Measurements from ENCODE around the gene NXPH3. TPM values are rescaled to one million over a fixed set of nuclear protein-coding genes. Genes with fewer than 3 reads are reported as not detected.
A peak's percentile ranks its signal among the peaks of the same experiment; 100 is the strongest.

The NXPH3 gene
- polyA plus RNA-seq, 1 of the 3 experiments (the other 2 are of a cell fraction), result 0.30 TPM

- H3F3A ChIP-seq (replicated peaks; ENCODE audit: insufficient read depth), result peaks cover 9% of the 10 kb centered on the region
- H3K4me3 ChIP-seq (ENCODE audit: low read depth in 2 of 2, low read length in 1 of 2), result peak overlapping the region; percentile 67 to 83
- TF ChIP-seq RCOR1 (IDR thresholded peaks at IDR 0.05; ENCODE audit: low read length) (no peak), CHD2 (IDR thresholded peaks at IDR 0.05; ENCODE audit: low read length, partially characterized antibody) (no peak), ZBTB33 (IDR thresholded peaks at IDR 0.05; ENCODE audit: borderline replicate concordance, low read depth) (no peak)
- H3K9ac ChIP-seq, result peak overlapping the region; percentile 47; the same call in 1 of the 2 replicates
- no peaks in the 10 kb centered on the region for H3K36me3 ChIP-seq (replicated peaks in 1 of 2; ENCODE audit: control insufficient read depth in 1 of 2, insufficient read depth in 2 of 2, low read length in 1 of 2)
- H3K9me2 ChIP-seq, result no peaks in the 10 kb centered on the region
- no peaks in the 10 kb centered on the region for H3K9me3 ChIP-seq
- H3K79me2 ChIP-seq (ENCODE audit: insufficient read depth), result no peaks in the 10 kb centered on the region
- peak overlapping the region; percentile 94; the same call in 1 of the 2 replicates for H2AFZ ChIP-seq (ENCODE audit: low read depth)
- POLR2A ChIA-PET, result no interaction called here
- DNase-seq, result no peak
- H4K20me1 ChIP-seq (ENCODE audit: insufficient read depth), result no peaks in the 10 kb centered on the region
- H3K27me3 ChIP-seq (ENCODE audit: insufficient read depth), result peaks cover under 1% of the 10 kb centered on the region; the same call in 1 of the 2 replicates
- H3K27ac ChIP-seq (ENCODE audit: low read depth in 2 of 2, low read length in 1 of 2), result no peak overlapping the region
- CTCF ChIA-PET, result interaction anchor here (0.7 to 48.9 kb wide), 19 partner anchors 9 to 274 kb away, joined by 3 to 2107 read pairs (median 6); partner anchors contain the start of genes SLC35B1 and SPOP
- H3K4me2 ChIP-seq, result peak overlapping the region; percentile 99
- WGBS (ENCODE audit: low lambda C conversion rate), result 54% methylated on average over 16 of the region's 22 CpGs
- H3K4me1 ChIP-seq (ENCODE audit: control insufficient read depth in 1 of 2, insufficient read depth in 2 of 2, low read depth in 1 of 2, low read length in 1 of 2), result peaks cover 3 to 19% of the 10 kb centered on the region in 2 experiments; a peak in 2 of 4 replicates
Measured at GRCh38 chr17:49576917-49577649, 1.4 kb downstream of the NXPH3 start.

GRCh38 chr17:49577650-49577934 is 1.9 kb downstream of the NXPH3 start:
- Histone ChIP-seq H3K9me3 (no peaks in the 10 kb centered on the region), H3K27me3 (ENCODE audit: insufficient read depth) (no peaks in the 10 kb centered on the region; the same call in 1 of the 2 replicates), H4K20me1 (ENCODE audit: insufficient read depth) (no peaks in the 10 kb centered on the region), H3K36me3 (replicated peaks in 1 of 2; ENCODE audit: control insufficient read depth in 1 of 2, insufficient read depth in 2 of 2, low read length in 1 of 2) (no peaks in the 10 kb centered on the region), H3F3A (replicated peaks; ENCODE audit: insufficient read depth) (peaks cover 7% of the 10 kb centered on the region), H3K4me3 (ENCODE audit: low read depth in 2 of 2, low read length in 1 of 2) (no peak overlapping the region), H3K4me1 (ENCODE audit: control insufficient read depth in 1 of 2, insufficient read depth in 2 of 2, low read depth in 1 of 2, low read length in 1 of 2) (peaks cover 8 to 20% of the 10 kb centered on the region in 2 experiments; a peak in 2 of 4 replicates), H3K4me2 (peak overlapping the region; percentile 99; the same call in 1 of the 2 replicates), H3K27ac (ENCODE audit: low read depth in 2 of 2, low read length in 1 of 2) (no peak overlapping the region), H3K9me2 (no peaks in the 10 kb centered on the region), H3K9ac (no peak overlapping the region), H3K79me2 (ENCODE audit: insufficient read depth) (no peaks in the 10 kb centered on the region), H2AFZ (ENCODE audit: low read depth) (no peak overlapping the region)
- ChIA-PET CTCF (interaction anchor here (0.7 to 48.9 kb wide), 6 partner anchors 7 to 165 kb away, joined by 3 to 2107 read pairs (median 26); partner anchors contain the start of genes SLC35B1 and SPOP), POLR2A (no interaction called here)
- DNase-seq, result peak; percentile 36
- WGBS (ENCODE audit: low lambda C conversion rate), result 88% methylated on average over 3 of the region's 3 CpGs
- TF ChIP-seq GABPA (IDR thresholded peaks at IDR 0.05; ENCODE audit: low read depth) (no peak), ELF1 (IDR thresholded peaks at IDR 0.05) (no peak), IRF3 (IDR thresholded peaks at IDR 0.05; ENCODE audit: low read depth, low read length) (no peak), USF1 (IDR thresholded peaks at IDR 0.05; ENCODE audit: borderline replicate concordance, low read depth) (no peak), SMC3 (IDR thresholded peaks at IDR 0.05; ENCODE audit: low read depth, low read length) (no peak), RCOR1 (IDR thresholded peaks at IDR 0.05; ENCODE audit: low read length) (no peak), EZH2phosphoT487 (IDR thresholded peaks at IDR 0.05; ENCODE audit: borderline replicate concordance, low read depth) (no peak), FOXJ3 (CRISPR knock-in tag; IDR thresholded peaks at IDR 0.05) (no peak), POLR2AphosphoS5 (IDR thresholded peaks at IDR 0.05; ENCODE audit: low read depth, low read length) (no peak), RFX5 (IDR thresholded peaks at IDR 0.05; ENCODE audit: low read length) (no peak), TEAD4 (IDR thresholded peaks at IDR 0.05; ENCODE audit: borderline replicate concordance, insufficient read depth) (no peak)

All from SK-N-SH (cell line).